Stimulated activated memory B cell treated with anti-CD40 and anti-IgM and Interleukin-4, amounts not matched to agents 10 μg/mL and 1 μg/mL and 100 μg/mL, for 72 hours (primary cell): ENCODE results near the gene VSIG10L2.

Source experiments
- ATAC-seq: fragments of 150-1000 bp; cut with Tn5 transposase; 2 replicates; pipeline ENCODE4 v1.10.0; 2021
- H3K27ac Mint-ChIP-seq: one replicate; pipeline ENCODE4 v1.8.0; 2022; ENCODE audit warnings: mild to moderate bottlenecking, mixed read lengths
- H3K27me3 Mint-ChIP-seq: one replicate; pipeline ENCODE4 v1.8.0; 2022; ENCODE audit warnings: mixed read lengths
- H3K36me3 Mint-ChIP-seq: one replicate; pipeline ENCODE4 v1.8.0; 2022; ENCODE audit warnings: mixed read lengths
- H3K4me1 Mint-ChIP-seq: one replicate; pipeline ENCODE4 v1.8.0; 2022; ENCODE audit warnings: mixed read lengths
- H3K4me3 Mint-ChIP-seq: one replicate; pipeline ENCODE4 v1.8.0; 2022; ENCODE audit warnings: mild to moderate bottlenecking, moderate library complexity, mixed read lengths
- H3K9me3 Mint-ChIP-seq: one replicate; pipeline ENCODE4 v1.8.0; 2022; ENCODE audit warnings: mixed read lengths

Gene VSIG10L2

DNA sequence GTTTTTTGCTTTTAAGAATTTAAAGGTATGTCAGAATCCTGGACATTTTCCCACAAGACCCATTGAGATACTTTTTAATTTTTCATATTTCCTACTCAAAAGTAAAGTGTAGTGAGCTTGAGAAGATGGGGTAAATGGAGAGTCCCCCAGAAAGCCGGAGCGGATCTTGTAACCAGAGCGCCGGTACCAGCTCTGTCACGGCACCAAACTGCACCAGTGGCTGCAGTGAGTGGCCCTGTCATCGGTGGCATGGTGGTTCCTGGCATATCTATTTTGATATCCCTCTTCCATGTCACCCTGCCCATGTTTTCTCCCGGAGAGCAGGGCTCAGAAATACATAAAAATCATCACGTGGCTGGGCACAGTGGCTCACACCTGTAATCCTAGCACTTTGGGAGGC, 22.2 kb upstream of the VSIG10L2 start:
- Mint-ChIP-seq H3K27me3 (peaks cover 47% of the 10 kb centered on the region), H3K4me1 (peaks cover 6% of the 10 kb centered on the region), H3K9me3 (no peaks in the 10 kb centered on the region), H3K4me3 (no peak overlapping the region), H3K27ac (no peak overlapping the region), H3K36me3 (no peaks in the 10 kb centered on the region)
- no peak for ATAC-seq

DNA sequence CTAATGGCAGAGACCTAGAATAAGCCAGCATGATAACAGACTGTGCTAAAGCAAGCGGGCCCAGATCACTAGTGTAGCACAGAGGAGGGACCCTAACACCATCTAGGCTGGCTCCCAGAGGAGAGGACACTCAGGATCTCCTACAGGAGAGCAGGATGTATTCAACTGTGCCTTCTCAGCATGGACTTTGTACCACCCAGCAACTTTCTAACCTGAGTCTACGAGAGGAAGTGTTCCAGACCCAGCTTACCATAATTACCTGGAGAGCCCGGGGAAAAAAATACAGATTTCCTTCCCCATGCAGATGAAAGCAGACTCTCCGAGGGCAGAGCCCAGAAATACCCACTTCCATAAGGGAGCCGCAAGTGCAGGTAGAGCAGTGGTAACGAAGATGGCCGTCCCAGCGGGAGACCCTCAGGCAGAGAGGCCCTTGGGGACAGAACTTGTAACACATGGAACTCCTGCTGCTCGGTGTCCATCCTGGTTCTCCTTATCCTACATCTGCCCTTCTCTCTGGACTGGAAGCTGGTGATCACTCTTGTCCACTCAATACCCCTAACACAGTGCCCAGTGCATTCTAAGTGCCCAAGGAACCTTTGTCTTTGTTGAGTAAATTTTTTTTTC, 21.3 kb upstream of the VSIG10L2 start:
- H3K4me3 Mint-ChIP-seq, result no peak overlapping the region
- H3K27me3 Mint-ChIP-seq, result peaks cover 50% of the 10 kb centered on the region
- ATAC-seq, result no peak

GRCh38 chr11:125925247-125925740, 20.6 kb upstream of the VSIG10L2 start:
- ATAC-seq, result no peak
- Mint-ChIP-seq H3K27me3 (peaks cover 50% of the 10 kb centered on the region), H3K9me3 (no peaks in the 10 kb centered on the region), H3K36me3 (no peaks in the 10 kb centered on the region), H3K4me3 (no peak overlapping the region), H3K4me1 (peaks cover 6% of the 10 kb centered on the region), H3K27ac (no peak overlapping the region)

More for the DNA sequence above, 21.3 kb upstream of the VSIG10L2 start:
- Mint-ChIP-seq H3K27ac (no peak overlapping the region), H3K36me3 (no peaks in the 10 kb centered on the region), H3K9me3 (no peaks in the 10 kb centered on the region), H3K4me1 (peaks cover 6% of the 10 kb centered on the region)

DNA sequence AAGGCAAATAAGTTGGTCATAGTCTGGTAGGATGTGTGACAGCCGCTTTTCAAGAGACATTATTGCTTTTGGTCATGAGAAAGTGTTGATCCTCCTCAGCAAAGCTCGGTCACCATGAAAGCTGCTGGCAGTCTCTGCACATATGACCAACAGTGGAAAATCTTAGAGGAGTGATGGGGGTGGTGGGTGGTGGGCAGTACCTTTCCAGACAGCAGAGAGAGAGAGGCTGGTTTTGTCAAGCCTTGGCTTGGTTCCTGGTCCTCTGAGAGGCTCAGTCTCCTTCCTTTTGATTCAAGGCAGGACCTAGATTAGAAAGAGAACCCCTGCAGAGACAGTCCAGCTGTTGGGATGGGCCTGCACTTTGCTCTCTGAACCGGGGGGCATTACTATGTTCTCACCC, 20.0 kb upstream of the VSIG10L2 start:
- H3K4me1 Mint-ChIP-seq, result peaks cover 6% of the 10 kb centered on the region

DNA sequence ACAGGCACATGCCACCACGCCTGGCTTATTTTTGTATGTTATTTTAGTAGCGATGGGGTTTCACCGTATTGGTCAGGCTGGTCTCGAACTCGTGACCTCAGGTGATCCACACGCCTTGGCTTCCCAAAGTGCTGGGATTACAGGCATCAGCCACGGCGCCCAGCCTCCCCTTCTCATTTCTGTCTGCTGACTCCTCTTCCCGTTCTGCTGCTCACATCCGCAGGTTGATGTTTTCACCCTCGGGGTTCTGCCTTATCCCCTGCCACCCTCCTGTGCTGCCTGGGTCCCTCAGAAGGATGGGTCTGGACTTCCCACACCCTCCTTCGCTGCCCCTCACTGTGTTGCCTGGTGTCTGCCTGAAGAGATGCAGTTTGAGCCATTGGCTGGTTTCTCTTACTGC, 19.2 kb upstream of the VSIG10L2 start:
- Mint-ChIP-seq H3K4me1 (peaks cover 6% of the 10 kb centered on the region), H3K27ac (no peak overlapping the region)

More for the DNA sequence above, 20.0 kb upstream of the VSIG10L2 start:
- H3K4me3 Mint-ChIP-seq, result no peak overlapping the region
- no peaks in the 10 kb centered on the region for H3K36me3 Mint-ChIP-seq
- H3K27me3 Mint-ChIP-seq, result peaks cover 50% of the 10 kb centered on the region
- ATAC-seq, result no peak
- no peak overlapping the region for H3K27ac Mint-ChIP-seq
- no peaks in the 10 kb centered on the region for H3K9me3 Mint-ChIP-seq

GRCh38 chr11:125929445-125930075, 16.3 kb upstream of the VSIG10L2 start:
- ATAC-seq, result no peak
- Mint-ChIP-seq H3K4me1 (no peaks in the 10 kb centered on the region), H3K27me3 (peaks cover 55% of the 10 kb centered on the region), H3K4me3 (no peak overlapping the region), H3K27ac (no peak overlapping the region), H3K9me3 (no peaks in the 10 kb centered on the region), H3K36me3 (no peaks in the 10 kb centered on the region)

More for the DNA sequence above, 19.2 kb upstream of the VSIG10L2 start:
- Mint-ChIP-seq H3K9me3 (no peaks in the 10 kb centered on the region), H3K27me3 (peaks cover 56% of the 10 kb centered on the region), H3K36me3 (no peaks in the 10 kb centered on the region), H3K4me3 (no peak overlapping the region)
- no peak for ATAC-seq

GRCh38 chr11:125930076-125930450, 15.8 kb upstream of the VSIG10L2 start:
- Mint-ChIP-seq H3K27ac (no peak overlapping the region), H3K4me1 (no peaks in the 10 kb centered on the region), H3K27me3 (peaks cover 50% of the 10 kb centered on the region), H3K4me3 (no peak overlapping the region), H3K9me3 (no peaks in the 10 kb centered on the region), H3K36me3 (no peaks in the 10 kb centered on the region)
- ATAC-seq, result no peak

DNA sequence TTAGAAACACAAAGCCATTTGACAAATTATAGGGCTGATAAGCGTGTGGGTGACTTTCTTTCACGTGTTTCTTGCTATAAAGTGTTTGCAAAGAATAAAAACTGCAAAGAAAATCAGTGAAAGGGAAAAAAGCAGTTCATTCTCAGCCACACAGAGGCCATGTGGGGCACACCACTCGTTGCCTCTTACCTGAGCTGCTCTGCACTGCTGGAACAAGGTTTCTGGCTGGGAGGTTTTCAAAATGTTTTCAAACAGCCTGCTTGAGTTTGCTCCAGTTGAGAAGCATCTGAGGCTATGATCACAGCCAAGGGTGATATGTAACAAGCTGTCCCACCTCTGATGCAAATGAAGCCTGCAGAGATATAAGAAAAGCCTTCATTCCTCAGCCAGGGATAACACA, 14.7 kb upstream of the VSIG10L2 start:
- H3K9me3 Mint-ChIP-seq, result no peaks in the 10 kb centered on the region
- no peak for ATAC-seq
- H3K4me1 Mint-ChIP-seq, result no peaks in the 10 kb centered on the region
- H3K36me3 Mint-ChIP-seq, result no peaks in the 10 kb centered on the region
- H3K27me3 Mint-ChIP-seq, result peaks cover 43% of the 10 kb centered on the region
- H3K4me3 Mint-ChIP-seq, result no peak overlapping the region
- no peak overlapping the region for H3K27ac Mint-ChIP-seq

- Mint-ChIP-seq H3K4me3 (no peak overlapping the region), H3K9me3 (no peaks in the 10 kb centered on the region), H3K27me3 (peaks cover 37% of the 10 kb centered on the region), H3K4me1 (no peaks in the 10 kb centered on the region), H3K36me3 (no peaks in the 10 kb centered on the region), H3K27ac (no peak overlapping the region)
- no peak for ATAC-seq
Measured at GRCh38 chr11:125931668-125932067, 14.2 kb upstream of the VSIG10L2 start.

GRCh38 chr11:125932301-125932700, 13.5 kb upstream of the VSIG10L2 start:
- H3K36me3 Mint-ChIP-seq, result no peaks in the 10 kb centered on the region
- H3K4me1 Mint-ChIP-seq, result no peaks in the 10 kb centered on the region
- H3K27ac Mint-ChIP-seq, result no peak overlapping the region

GRCh38 chr11:125933030-125933813, 12.6 kb upstream of the VSIG10L2 start:
- no peaks in the 10 kb centered on the region for H3K9me3 Mint-ChIP-seq
- H3K4me1 Mint-ChIP-seq, result no peaks in the 10 kb centered on the region
- H3K4me3 Mint-ChIP-seq, result no peak overlapping the region
- H3K27me3 Mint-ChIP-seq, result peaks cover 29% of the 10 kb centered on the region
- H3K27ac Mint-ChIP-seq, result no peak overlapping the region
- no peaks in the 10 kb centered on the region for H3K36me3 Mint-ChIP-seq
- ATAC-seq, result no peak

More at GRCh38 chr11:125932301-125932700, 13.5 kb upstream of the VSIG10L2 start:
- ATAC-seq, result no peak
- H3K27me3 Mint-ChIP-seq, result peaks cover 31% of the 10 kb centered on the region
- H3K9me3 Mint-ChIP-seq, result no peaks in the 10 kb centered on the region
- no peak overlapping the region for H3K4me3 Mint-ChIP-seq

GRCh38 chr11:125934473-125934872, 11.4 kb upstream of the VSIG10L2 start:
- Mint-ChIP-seq H3K27ac (no peak overlapping the region), H3K4me1 (no peaks in the 10 kb centered on the region), H3K4me3 (no peak overlapping the region), H3K27me3 (peaks cover 25% of the 10 kb centered on the region), H3K9me3 (no peaks in the 10 kb centered on the region), H3K36me3 (no peaks in the 10 kb centered on the region)
- no peak for ATAC-seq

GRCh38 chr11:125935056-125935455, 10.8 kb upstream of the VSIG10L2 start:
- Mint-ChIP-seq H3K27me3 (peaks cover 19% of the 10 kb centered on the region), H3K4me3 (no peak overlapping the region)

GRCh38 chr11:125935618-125936199, 10.1 kb upstream of the VSIG10L2 start:
- Mint-ChIP-seq H3K4me3 (no peak overlapping the region), H3K36me3 (no peaks in the 10 kb centered on the region), H3K27ac (no peak overlapping the region), H3K4me1 (no peaks in the 10 kb centered on the region), H3K9me3 (no peaks in the 10 kb centered on the region), H3K27me3 (peaks cover 13% of the 10 kb centered on the region)
- ATAC-seq, result no peak

More at GRCh38 chr11:125935056-125935455, 10.8 kb upstream of the VSIG10L2 start:
- no peak for ATAC-seq
- Mint-ChIP-seq H3K36me3 (no peaks in the 10 kb centered on the region), H3K9me3 (no peaks in the 10 kb centered on the region), H3K4me1 (no peaks in the 10 kb centered on the region), H3K27ac (no peak overlapping the region)

DNA sequence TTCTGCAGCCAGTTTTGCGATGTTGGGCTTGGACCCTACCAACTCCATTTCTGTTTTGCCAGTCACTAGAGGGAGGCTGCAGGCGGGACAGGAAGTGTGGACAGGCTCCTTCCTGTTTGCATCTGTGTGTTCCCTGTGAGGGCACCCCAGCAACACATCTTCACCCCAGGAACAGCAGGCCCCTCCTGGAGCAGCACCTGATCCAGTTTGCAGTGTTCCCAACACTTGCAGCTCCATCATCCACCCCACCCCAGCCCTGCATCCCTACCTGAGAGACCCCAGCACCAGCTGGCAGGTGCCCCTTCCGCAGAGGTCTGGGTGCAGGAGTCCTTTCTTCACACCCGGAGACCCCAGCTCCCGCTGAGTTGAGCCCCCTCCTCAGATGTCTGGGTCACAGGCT, 7.4 kb upstream of the VSIG10L2 start:
- no peak for ATAC-seq
- no peaks in the 10 kb centered on the region for H3K9me3 Mint-ChIP-seq
- no peaks in the 10 kb centered on the region for H3K36me3 Mint-ChIP-seq
- H3K27ac Mint-ChIP-seq, result no peak overlapping the region
- peaks cover 9% of the 10 kb centered on the region for H3K4me1 Mint-ChIP-seq
- no peak overlapping the region for H3K4me3 Mint-ChIP-seq
- peaks cover 17% of the 10 kb centered on the region for H3K27me3 Mint-ChIP-seq
